GM12878 (cell line): Measurements from ENCODE around the gene EIF4E1B. TPM values are rescaled to one million over a fixed set of nuclear protein-coding genes. Genes with fewer than 3 reads are reported as not detected.

Experiments
- ATAC-seq: fragments of 200-7000 bp; cut with Tn5 transposase; 3 replicates; pipeline ENCODE4 v1.9.1; 2020; ENCODE audit warnings: mild to moderate bottlenecking, moderate library complexity
- BruUV-seq: library from RNA; stranded (reverse); fragments of 400-500 nt; replicated peaks from 2 replicates; lab custom pipeline; 2021; lab: Mats Ljungman, UMichigan
- CTCF ChIA-PET: fragments of 300-600 bp; sonication (Branson Sonifier 250); formaldehyde crosslinking; extraction: SDS; loops from one replicate; lab custom pipeline; 2021; ENCODE audit warnings: inconsistent platforms; lab: Yijun Ruan, JAX
- POLR2A ChIA-PET: fragments of 350-600 bp; formaldehyde crosslinking; extraction: SDS; loops from one replicate; lab custom pipeline; 2021; ENCODE audit warnings: inconsistent platforms; lab: Charles Lee
- RAD21 ChIA-PET: fragments of 300-600 bp; sonication (Branson Sonifier 250); formaldehyde crosslinking; loops from one replicate; lab custom pipeline; 2023; ENCODE audit warnings: antibody characterized with exemption; ENCODE audit not compliant: unreplicated experiment; lab: Charles Lee
- SMC1A ChIA-PET: fragments of 300-600 bp; sonication (Branson Sonifier 250); formaldehyde crosslinking; loops from one replicate; lab custom pipeline; 2023; ENCODE audit not compliant: unreplicated experiment, uncharacterized antibody; lab: Charles Lee
- DNase-seq: peaks from one replicate; pipeline ENCODE4 v3.0.0-alpha.2; 2011; ENCODE audit warnings: low read depth, low spot score
- FAIRE-seq: peaks from 3 replicates; lab custom pipeline; 2011; peaks lifted over from hg19 to GRCh38; lab: Jason Lieb, UNC
- H2AFZ ChIP-seq: 2 replicates; pipeline ENCODE4 v1.6.0; 2011; ENCODE audit warnings: low read depth, low read length, control low read depth; ENCODE audit not compliant: control insufficient read depth
- H3K27ac ChIP-seq: 2 replicates; pipeline ENCODE4 v1.5.1; 2011; ENCODE audit warnings: control low read depth; ENCODE audit not compliant: control insufficient read depth, insufficient read depth
- H3K27me3 ChIP-seq, 2 experiments: replicated peaks in 1 of 2; 2 replicates each; pipeline versions ENCODE4 v1.6.0 to v1.6.1; 2011; ENCODE audit warnings: low read length in 1 of 2; ENCODE audit not compliant: control insufficient read depth in 2 of 2, insufficient read depth in 2 of 2
- H3K36me3 ChIP-seq, 2 experiments: 2 replicates each; pipeline ENCODE4 v1.5.1; 2011; ENCODE audit warnings: low read length in 1 of 2; ENCODE audit not compliant: control insufficient read depth in 2 of 2, insufficient read depth in 2 of 2
- H3K4me1 ChIP-seq: 2 replicates; pipeline ENCODE4 v1.6.1; 2011; ENCODE audit warnings: mild to moderate bottlenecking, low read length, moderate library complexity, mixed read lengths; ENCODE audit not compliant: control insufficient read depth, insufficient read depth
- H3K4me2 ChIP-seq: 2 replicates; pipeline ENCODE4 v1.6.0; 2011; ENCODE audit warnings: control low read depth; ENCODE audit not compliant: control insufficient read depth, insufficient read depth
- H3K4me3 ChIP-seq: fragments of 200-600 bp; sonication (generic); 2 replicates; pipeline ENCODE4 v1.5.1; 2016
- H3K79me2 ChIP-seq: 2 replicates; pipeline ENCODE4 v1.6.0; 2011; ENCODE audit warnings: low read length; ENCODE audit not compliant: control insufficient read depth, insufficient read depth
- H3K9ac ChIP-seq: 2 replicates; pipeline ENCODE4 v1.8.0; 2011; ENCODE audit warnings: low read length, control low read depth, mixed read lengths; ENCODE audit not compliant: control insufficient read depth, insufficient read depth
- H3K9me3 ChIP-seq: replicated peaks from 3 replicates; pipeline ENCODE4 v1.5.1; 2011; ENCODE audit warnings: mild to moderate bottlenecking, low read length; ENCODE audit not compliant: control insufficient read depth, insufficient read depth
- H4K20me1 ChIP-seq: 2 replicates; pipeline ENCODE4 v1.6.0; 2011; ENCODE audit not compliant: control insufficient read depth, insufficient read depth
- BMI1 ChIP-seq: fragments of 450-650 bp; IDR thresholded peaks from 2 replicates; pipeline ENCODE4 v1.6.1; 2016; ENCODE audit warnings: mild to moderate bottlenecking, moderate library complexity, borderline replicate concordance
- CBX5 ChIP-seq: sonication (generic); IDR thresholded peaks from 2 replicates; pipeline ENCODE4 v1.6.1; 2016; ENCODE audit warnings: low read depth, moderate library complexity, mild to moderate bottlenecking, inconsistent platforms
- EZH2 ChIP-seq: IDR thresholded peaks from 2 replicates; pipeline ENCODE4 v1.6.1; 2012; ENCODE audit warnings: low read depth, mild to moderate bottlenecking, control low read depth, inconsistent platforms, low read length, borderline replicate concordance; ENCODE audit not compliant: control insufficient read depth
- HCFC1 ChIP-seq: fragments of 150-350 bp; IDR thresholded peaks from 2 replicates; pipeline ENCODE4 v1.6.1; 2014; ENCODE audit warnings: low read length
- IRF3 ChIP-seq: fragments of 450-650 bp; IDR thresholded peaks from 2 replicates; pipeline ENCODE4 v1.6.1; 2014; ENCODE audit warnings: mild to moderate bottlenecking
- MYB ChIP-seq: fragments of 150-350 bp; IDR thresholded peaks from 2 replicates; pipeline ENCODE4 v1.6.1; 2014; ENCODE audit warnings: mild to moderate bottlenecking, low read depth, low read length, borderline replicate concordance
- NRF1 ChIP-seq: conservative IDR thresholded peaks from 2 replicates; pipeline ENCODE4 v1.6.1; 2011; ENCODE audit warnings: mild to moderate bottlenecking, low read depth, low read length, improper control_type of control experiment
- RB1 ChIP-seq: fragments of 450-650 bp; formaldehyde crosslinking; IDR thresholded peaks from 2 replicates; pipeline ENCODE4 v1.6.1; 2017; ENCODE audit warnings: mild to moderate bottlenecking, borderline replicate concordance
- SMAD1 ChIP-seq: fragments of 450-650 bp; IDR thresholded peaks from 2 replicates; pipeline ENCODE4 v1.6.1; 2018; ENCODE audit warnings: mild to moderate bottlenecking, low read depth; ENCODE audit not compliant: partially characterized antibody
- USF1 ChIP-seq: IDR thresholded peaks from 2 replicates; pipeline ENCODE4 v1.6.1; 2011; ENCODE audit warnings: borderline replicate concordance, low read depth, mild to moderate bottlenecking, moderate library complexity, mixed read lengths, low read length; ENCODE audit not compliant: insufficient read depth; ENCODE audit errors: extremely low read length
- ZNF217 ChIP-seq: fragments of 450-650 bp; IDR thresholded peaks from 2 replicates; pipeline ENCODE4 v1.6.1; 2017; ENCODE audit warnings: antibody characterized with exemption, mild to moderate bottlenecking
- WGBS: methylation state at CpG from one replicate; pipeline ENCODE4 v1.1.6; 2016; ENCODE audit warnings: low lambda C conversion rate; ENCODE audit not compliant: insufficient replicate concordance, insufficient coverage; ENCODE audit errors: missing lambda C conversion rate; 5-methylcytosine and 5-hydroxymethylcytosine counted together
- in situ Hi-C: fragments of 300-500 bp; cut with MboI; formaldehyde crosslinking; loops from 9 replicates; pipeline ENCODE4 v1.14.3; 2018; ENCODE audit warnings: mixed read lengths
- intact Hi-C: fragments of 100-400 bp; cut with micrococcal nuclease; formaldehyde crosslinking; loops from one replicate; pipeline ENCODE4 v1.14.2; 2022; ENCODE audit not compliant: unreplicated experiment
- polyA plus RNA-seq, 11 experiments: library from polyadenylated mRNA; depleted of rRNA in 4 of 11; unstranded in 6 of 11; stranded (reverse) in 5 of 11; fragments of >200 nt; fragmentation: Nextera tagmentation in 4 of 11; fragmentation: Illumina TruSeq in 1 of 11; extraction: Ambion mirVana in 4 of 11; extraction: Trizol in 1 of 11; gene quantifications; 1 replicate in 1 of 11; 2 replicates in 10 of 11; pipeline versions ENCODE4 v1.2.1 to v1.2.3, GENCODE V29; 2011 to 2016; ENCODE audit warnings: inconsistent platforms in 2 of 11, missing spikeins in 2 of 11, low read depth in 1 of 11
- total RNA-seq, 4 experiments: library from RNA; depleted of rRNA in 3 of 4; stranded (reverse); fragments of >200 nt in 3 of 4; fragmentation: Illumina TruSeq in 1 of 4; extraction: Trizol in 1 of 4; gene quantifications; 2 replicates each; pipeline versions ENCODE4 v1.2.1 to v1.2.3, GENCODE V29; 2013 to 2021
- TF ChIP-seq, protein P1 (sequence below): fragments of 450-650 bp; IDR thresholded peaks from 2 replicates; pipeline ENCODE4 v1.6.1; 2016; ENCODE audit warnings: mild to moderate bottlenecking, moderate library complexity, borderline replicate concordance
- TF ChIP-seq, protein P2 (sequence below): IDR thresholded peaks from 2 replicates; pipeline ENCODE4 v1.6.1; 2012; ENCODE audit warnings: low read depth, low read length, improper control_type of control experiment

The EIF4E1B gene
- total and polyA plus RNA-seq, 10 of the 15 experiments (the other 5 are each of a cell fraction or from before 2014, with no cell fraction given): not detected

GRCh38 chr5:176638437-176638836 lies 8.0 kb downstream of the EIF4E1B start (continued):
- TF ChIP-seq MYB (no peak), CBX5 (no peak), RB1 (no peak)
- TF ChIP-seq, protein P1, sequence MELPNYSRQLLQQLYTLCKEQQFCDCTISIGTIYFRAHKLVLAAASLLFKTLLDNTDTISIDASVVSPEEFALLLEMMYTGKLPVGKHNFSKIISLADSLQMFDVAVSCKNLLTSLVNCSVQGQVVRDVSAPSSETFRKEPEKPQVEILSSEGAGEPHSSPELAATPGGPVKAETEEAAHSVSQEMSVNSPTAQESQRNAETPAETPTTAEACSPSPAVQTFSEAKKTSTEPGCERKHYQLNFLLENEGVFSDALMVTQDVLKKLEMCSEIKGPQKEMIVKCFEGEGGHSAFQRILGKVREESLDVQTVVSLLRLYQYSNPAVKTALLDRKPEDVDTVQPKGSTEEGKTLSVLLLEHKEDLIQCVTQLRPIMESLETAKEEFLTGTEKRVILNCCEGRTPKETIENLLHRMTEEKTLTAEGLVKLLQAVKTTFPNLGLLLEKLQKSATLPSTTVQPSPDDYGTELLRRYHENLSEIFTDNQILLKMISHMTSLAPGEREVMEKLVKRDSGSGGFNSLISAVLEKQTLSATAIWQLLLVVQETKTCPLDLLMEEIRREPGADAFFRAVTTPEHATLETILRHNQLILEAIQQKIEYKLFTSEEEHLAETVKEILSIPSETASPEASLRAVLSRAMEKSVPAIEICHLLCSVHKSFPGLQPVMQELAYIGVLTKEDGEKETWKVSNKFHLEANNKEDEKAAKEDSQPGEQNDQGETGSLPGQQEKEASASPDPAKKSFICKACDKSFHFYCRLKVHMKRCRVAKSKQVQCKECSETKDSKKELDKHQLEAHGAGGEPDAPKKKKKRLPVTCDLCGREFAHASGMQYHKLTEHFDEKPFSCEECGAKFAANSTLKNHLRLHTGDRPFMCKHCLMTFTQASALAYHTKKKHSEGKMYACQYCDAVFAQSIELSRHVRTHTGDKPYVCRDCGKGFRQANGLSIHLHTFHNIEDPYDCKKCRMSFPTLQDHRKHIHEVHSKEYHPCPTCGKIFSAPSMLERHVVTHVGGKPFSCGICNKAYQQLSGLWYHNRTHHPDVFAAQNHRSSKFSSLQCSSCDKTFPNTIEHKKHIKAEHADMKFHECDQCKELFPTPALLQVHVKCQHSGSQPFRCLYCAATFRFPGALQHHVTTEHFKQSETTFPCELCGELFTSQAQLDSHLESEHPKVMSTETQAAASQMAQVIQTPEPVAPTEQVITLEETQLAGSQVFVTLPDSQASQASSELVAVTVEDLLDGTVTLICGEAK: no peak

DNA sequence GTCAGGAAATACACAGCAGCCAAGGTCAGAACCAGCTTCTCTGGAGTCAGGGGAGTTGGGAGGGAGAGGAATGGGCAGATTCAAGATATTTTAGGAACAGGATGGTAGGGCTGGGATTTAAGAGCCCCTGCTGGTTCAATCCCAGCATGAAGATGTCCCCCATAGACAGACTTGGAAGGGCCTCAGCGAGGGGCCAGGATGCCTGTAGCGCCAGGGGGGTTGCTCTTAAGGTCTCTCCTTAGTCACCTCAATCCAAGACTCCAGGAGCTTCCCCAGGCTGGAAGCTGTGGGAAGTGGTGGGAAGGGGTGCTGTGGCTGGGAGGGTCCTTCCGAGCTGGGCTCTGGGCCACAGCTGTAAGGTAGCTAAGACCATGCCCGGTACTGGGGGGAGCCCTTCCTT lies 8.7 kb downstream of the EIF4E1B start:
- ChIA-PET CTCF (no interaction called here), POLR2A (no interaction called here), SMC1A (no interaction called here), RAD21 (no interaction called here)
- DNase-seq (no peak), FAIRE-seq (no peak), ATAC-seq (no peak)
- no peak overlapping the region for H2AFZ ChIP-seq
- H3K9me3 ChIP-seq: no peaks in the 10 kb centered on the region; the same call in 2 of the 3 replicates
- H3K36me3 ChIP-seq: no peaks in the 10 kb centered on the region
- intact Hi-C loops: no loop called here
- no peak overlapping the region for H3K9ac ChIP-seq
- H3K27ac ChIP-seq: no peak overlapping the region
- 8% methylated on average over 4 of the region's 4 CpGs for WGBS
- H4K20me1 ChIP-seq: no peaks in the 10 kb centered on the region
- in situ Hi-C loops: no loop called here
- H3K4me3 ChIP-seq: no peak overlapping the region
- H3K4me2 ChIP-seq: no peak overlapping the region
- H3K4me1 ChIP-seq: peaks cover under 1% of the 10 kb centered on the region
- H3K79me2 ChIP-seq: no peaks in the 10 kb centered on the region
- H3K27me3 ChIP-seq: no peaks in the 10 kb centered on the region
- BruUV-seq: no TSS peak
- TF ChIP-seq SMAD1 (no peak), USF1 (no peak), BMI1 (no peak), IRF3 (no peak), HCFC1 (no peak), ZNF217 (no peak), EZH2 (no peak), NRF1 (no peak)
- TF ChIP-seq, protein P2, sequence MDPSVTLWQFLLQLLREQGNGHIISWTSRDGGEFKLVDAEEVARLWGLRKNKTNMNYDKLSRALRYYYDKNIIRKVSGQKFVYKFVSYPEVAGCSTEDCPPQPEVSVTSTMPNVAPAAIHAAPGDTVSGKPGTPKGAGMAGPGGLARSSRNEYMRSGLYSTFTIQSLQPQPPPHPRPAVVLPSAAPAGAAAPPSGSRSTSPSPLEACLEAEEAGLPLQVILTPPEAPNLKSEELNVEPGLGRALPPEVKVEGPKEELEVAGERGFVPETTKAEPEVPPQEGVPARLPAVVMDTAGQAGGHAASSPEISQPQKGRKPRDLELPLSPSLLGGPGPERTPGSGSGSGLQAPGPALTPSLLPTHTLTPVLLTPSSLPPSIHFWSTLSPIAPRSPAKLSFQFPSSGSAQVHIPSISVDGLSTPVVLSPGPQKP: no peak
